Upper lobe of right lung (tissue), 1 donor: ENCODE results near the gene DDX6. TPM values are rescaled to one million over a fixed set of nuclear protein-coding genes. Genes with fewer than 3 reads are reported as not detected.

Experiments used
- ATAC-seq: fragments of 200-7000 bp; cut with Tn5 transposase; one replicate; pipeline ENCODE4 v1.9.1; 2020; ENCODE audit warnings: mild to moderate bottlenecking, moderate library complexity
- DNase-seq: peaks from one replicate; pipeline ENCODE4 v3.0.0-alpha.2; 2020
- H3K27ac ChIP-seq: fragments of 200-600 bp; one replicate; pipeline ENCODE4 v1.8.0; 2022
- H3K27me3 ChIP-seq: fragments of 200-600 bp; one replicate; pipeline ENCODE4 v1.8.0; 2022; ENCODE audit warnings: mild to moderate bottlenecking
- H3K36me3 ChIP-seq: fragments of 200-600 bp; one replicate; pipeline ENCODE4 v1.8.0; 2022
- H3K4me1 ChIP-seq: fragments of 200-600 bp; one replicate; pipeline ENCODE4 v1.8.0; 2022
- H3K4me3 ChIP-seq: fragments of 200-600 bp; one replicate; pipeline ENCODE4 v1.8.0; 2022; ENCODE audit warnings: mild to moderate bottlenecking
- H3K9me3 ChIP-seq: fragments of 200-600 bp; one replicate; pipeline ENCODE4 v1.8.0; 2022
- intact Hi-C: fragments of 100-400 bp; cut with DNase I; formaldehyde crosslinking; loops from one replicate; pipeline ENCODE4 v1.11.0; 2022
- total RNA-seq: library from RNA; stranded (reverse); fragmentation: NEBNext Ultra II Directional; extraction: Animal tissue kit (Norgen Biotek cat#: 25700); gene quantifications from one replicate; pipeline ENCODE4 v1.2.1, GENCODE V29; 2021
- TF ChIP-seq, protein P1 (sequence below): fragments of 200-600 bp; IDR thresholded peaks from one replicate; pipeline ENCODE4 v1.8.0; 2022; ENCODE audit warnings: antibody characterized with exemption
- donor health status: DM: no; HTN: yes; CAD: no; lungs with severe emphysema.

Gene DDX6
- total RNA-seq, 1 donor from 2014 or later: 115 TPM

DNA sequence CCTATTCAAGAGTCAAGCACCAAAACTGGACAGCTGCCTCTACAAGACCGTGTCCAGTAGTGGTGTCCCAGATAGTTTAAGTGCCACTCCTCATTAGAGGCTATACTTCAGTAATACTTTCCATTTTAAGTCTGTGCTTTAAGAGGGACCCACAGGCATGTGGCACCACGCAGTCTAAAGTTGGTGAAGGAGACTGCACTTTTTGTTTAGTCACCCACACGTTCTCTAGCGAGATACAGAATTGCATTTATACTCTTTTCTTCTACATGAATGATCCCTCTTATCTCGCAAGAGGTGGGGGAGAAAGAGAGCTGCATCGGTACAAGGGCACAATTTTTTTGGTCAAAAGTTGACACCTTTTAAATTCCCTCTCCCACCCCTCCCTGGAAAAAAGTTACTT lies 41.5 kb downstream of the DDX6 start:
- Histone ChIP-seq H3K4me3 (no peak overlapping the region), H3K27ac (no peak overlapping the region), H3K27me3 (no peaks in the 10 kb centered on the region), H3K36me3 (peaks cover 60% of the 10 kb centered on the region), H3K4me1 (peaks cover 6% of the 10 kb centered on the region), H3K9me3 (no peaks in the 10 kb centered on the region)
- ATAC-seq (peak; percentile 86), DNase-seq (no peak)
- TF ChIP-seq, protein P1, sequence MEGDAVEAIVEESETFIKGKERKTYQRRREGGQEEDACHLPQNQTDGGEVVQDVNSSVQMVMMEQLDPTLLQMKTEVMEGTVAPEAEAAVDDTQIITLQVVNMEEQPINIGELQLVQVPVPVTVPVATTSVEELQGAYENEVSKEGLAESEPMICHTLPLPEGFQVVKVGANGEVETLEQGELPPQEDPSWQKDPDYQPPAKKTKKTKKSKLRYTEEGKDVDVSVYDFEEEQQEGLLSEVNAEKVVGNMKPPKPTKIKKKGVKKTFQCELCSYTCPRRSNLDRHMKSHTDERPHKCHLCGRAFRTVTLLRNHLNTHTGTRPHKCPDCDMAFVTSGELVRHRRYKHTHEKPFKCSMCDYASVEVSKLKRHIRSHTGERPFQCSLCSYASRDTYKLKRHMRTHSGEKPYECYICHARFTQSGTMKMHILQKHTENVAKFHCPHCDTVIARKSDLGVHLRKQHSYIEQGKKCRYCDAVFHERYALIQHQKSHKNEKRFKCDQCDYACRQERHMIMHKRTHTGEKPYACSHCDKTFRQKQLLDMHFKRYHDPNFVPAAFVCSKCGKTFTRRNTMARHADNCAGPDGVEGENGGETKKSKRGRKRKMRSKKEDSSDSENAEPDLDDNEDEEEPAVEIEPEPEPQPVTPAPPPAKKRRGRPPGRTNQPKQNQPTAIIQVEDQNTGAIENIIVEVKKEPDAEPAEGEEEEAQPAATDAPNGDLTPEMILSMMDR: no peak
- intact Hi-C loops: no loop called here

DNA sequence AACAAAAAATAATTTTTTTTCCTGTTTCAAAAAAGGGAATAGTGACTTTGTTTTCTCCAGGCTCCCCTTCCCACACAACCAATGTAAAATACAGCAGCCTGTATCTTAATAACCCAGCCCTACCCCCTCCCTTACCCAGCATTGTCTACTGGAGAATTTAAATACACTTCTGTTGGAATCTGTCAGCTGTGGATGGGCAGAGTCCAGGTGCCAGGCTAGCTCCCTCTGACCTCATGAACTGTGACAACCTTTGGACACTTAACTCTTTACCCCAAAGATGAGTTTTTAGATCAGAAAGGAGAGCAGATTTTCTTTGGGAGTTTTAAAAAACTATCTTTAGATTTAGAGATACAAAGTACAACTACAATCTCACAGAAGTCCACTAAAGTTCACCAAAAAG lies 42.9 kb downstream of the DDX6 start:
- Histone ChIP-seq H3K27me3 (no peaks in the 10 kb centered on the region), H3K4me1 (peaks cover 6% of the 10 kb centered on the region), H3K27ac (no peak overlapping the region), H3K9me3 (no peaks in the 10 kb centered on the region), H3K4me3 (no peak overlapping the region), H3K36me3 (peaks cover 46% of the 10 kb centered on the region)
- no peak for ATAC-seq
- TF ChIP-seq, protein P1: no peak
- no peak for DNase-seq
- intact Hi-C loops: no loop called here

GRCh38 chr11:118746988-118747585 lies 43.9 kb downstream of the DDX6 start:
- H3K27ac ChIP-seq: no peak overlapping the region
- intact Hi-C loops: no loop called here
- no peak overlapping the region for H3K4me3 ChIP-seq
- TF ChIP-seq, protein P1: no peak
- no peaks in the 10 kb centered on the region for H3K27me3 ChIP-seq
- H3K9me3 ChIP-seq: no peaks in the 10 kb centered on the region
- DNase-seq (no peak), ATAC-seq (no peak)
- peaks cover 6% of the 10 kb centered on the region for H3K4me1 ChIP-seq
- peaks cover 37% of the 10 kb centered on the region for H3K36me3 ChIP-seq

GRCh38 chr11:118744046-118744445 lies 46.9 kb downstream of the DDX6 start:
- ATAC-seq: no peak
- Histone ChIP-seq H3K27ac (no peak overlapping the region), H3K4me1 (peaks cover 2% of the 10 kb centered on the region), H3K9me3 (no peaks in the 10 kb centered on the region), H3K27me3 (no peaks in the 10 kb centered on the region), H3K4me3 (no peak overlapping the region), H3K36me3 (peaks cover 7% of the 10 kb centered on the region)
- DNase-seq: no peak
- TF ChIP-seq, protein P1: no peak
- intact Hi-C loops: no loop called here

DNA sequence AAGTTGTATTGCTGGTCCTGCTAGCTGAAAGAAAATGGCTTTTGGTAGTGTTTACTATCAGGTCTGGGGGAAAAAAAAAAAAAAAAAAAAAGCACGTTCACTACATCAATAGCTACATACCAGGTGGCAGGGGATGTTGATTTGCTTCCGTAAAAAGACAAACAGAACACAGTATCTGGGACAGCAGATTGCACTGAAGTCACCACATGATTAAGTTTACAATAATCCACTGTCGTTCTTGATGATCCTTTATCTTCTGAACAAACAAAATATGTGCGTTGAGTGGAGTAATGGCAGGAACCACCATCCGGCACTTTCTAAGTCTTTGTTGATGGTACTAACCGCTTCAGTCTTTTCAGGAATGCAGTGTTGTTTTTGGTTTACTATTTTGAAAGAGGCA lies 48.7 kb downstream of the DDX6 start:
- no peaks in the 10 kb centered on the region for H3K9me3 ChIP-seq
- H3K4me1 ChIP-seq: no peaks in the 10 kb centered on the region
- H3K27ac ChIP-seq: no peak overlapping the region
- TF ChIP-seq, protein P1: no peak
- H3K36me3 ChIP-seq: no peaks in the 10 kb centered on the region
- intact Hi-C loops: no loop called here
- no peaks in the 10 kb centered on the region for H3K27me3 ChIP-seq
- DNase-seq: no peak
- no peak for ATAC-seq
- H3K4me3 ChIP-seq: no peak overlapping the region

- ATAC-seq: no peak
- no peak for DNase-seq
- H3K27ac ChIP-seq: no peak overlapping the region
- H3K9me3 ChIP-seq: no peaks in the 10 kb centered on the region
- no peak overlapping the region for H3K4me3 ChIP-seq
- TF ChIP-seq, protein P1: no peak
- no peaks in the 10 kb centered on the region for H3K27me3 ChIP-seq
- no peaks in the 10 kb centered on the region for H3K4me1 ChIP-seq
- no peaks in the 10 kb centered on the region for H3K36me3 ChIP-seq
- intact Hi-C loops: no loop called here
Measured at GRCh38 chr11:118740892-118741291, 50.1 kb downstream of the DDX6 start.
